ENCODE data around the gene CAMKK1.

DNA sequence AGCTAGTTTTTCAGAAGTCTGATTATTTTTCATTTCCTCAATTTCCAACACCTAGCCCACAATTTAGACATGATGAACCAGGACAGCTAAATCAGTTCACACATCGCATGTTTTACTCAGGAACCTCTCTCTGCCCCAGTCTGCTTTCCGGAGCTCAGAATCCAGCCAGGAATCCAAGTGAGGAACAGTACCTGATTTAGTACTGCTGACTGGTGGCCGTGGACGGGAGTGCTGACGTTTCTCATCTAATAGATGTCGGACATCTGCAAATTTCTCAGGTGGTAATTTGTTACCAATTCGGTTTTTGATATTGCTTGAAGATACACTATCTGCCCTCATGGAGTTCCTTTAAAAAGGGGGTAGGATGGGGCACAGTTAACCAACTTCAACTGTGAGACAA lies 76.9 kb downstream of the CAMKK1 start:
- TF ChIP-seq, protein P1, sequence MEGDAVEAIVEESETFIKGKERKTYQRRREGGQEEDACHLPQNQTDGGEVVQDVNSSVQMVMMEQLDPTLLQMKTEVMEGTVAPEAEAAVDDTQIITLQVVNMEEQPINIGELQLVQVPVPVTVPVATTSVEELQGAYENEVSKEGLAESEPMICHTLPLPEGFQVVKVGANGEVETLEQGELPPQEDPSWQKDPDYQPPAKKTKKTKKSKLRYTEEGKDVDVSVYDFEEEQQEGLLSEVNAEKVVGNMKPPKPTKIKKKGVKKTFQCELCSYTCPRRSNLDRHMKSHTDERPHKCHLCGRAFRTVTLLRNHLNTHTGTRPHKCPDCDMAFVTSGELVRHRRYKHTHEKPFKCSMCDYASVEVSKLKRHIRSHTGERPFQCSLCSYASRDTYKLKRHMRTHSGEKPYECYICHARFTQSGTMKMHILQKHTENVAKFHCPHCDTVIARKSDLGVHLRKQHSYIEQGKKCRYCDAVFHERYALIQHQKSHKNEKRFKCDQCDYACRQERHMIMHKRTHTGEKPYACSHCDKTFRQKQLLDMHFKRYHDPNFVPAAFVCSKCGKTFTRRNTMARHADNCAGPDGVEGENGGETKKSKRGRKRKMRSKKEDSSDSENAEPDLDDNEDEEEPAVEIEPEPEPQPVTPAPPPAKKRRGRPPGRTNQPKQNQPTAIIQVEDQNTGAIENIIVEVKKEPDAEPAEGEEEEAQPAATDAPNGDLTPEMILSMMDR (IDR thresholded peaks at IDR 0.05 in 4 of 5, conservative IDR thresholded peaks at IDR 0.05 in 1 of 5), result peak in 1 of 5 experiments; percentile 15
- TF ChIP-seq POLR2A (IDR thresholded peaks at IDR 0.05), result no peak

Data from gastrocnemius medialis (tissue), 4 donors.